Mesenchymal stem cell (in vitro differentiated cells and primary cell): ENCODE data around the gene MLXIP.

Experiments used
- DNase-seq: peaks from one replicate; pipeline ENCODE4 v3.0.0-alpha.2; 2013
- H2AFZ ChIP-seq: one replicate; pipeline ENCODE4 v1.6.1; 2013; ENCODE audit warnings: low read depth, mild to moderate bottlenecking, control low read depth, inconsistent platforms, low read length, moderate library complexity
- H2AK5ac ChIP-seq: 2 replicates; pipeline ENCODE4 v1.6.1; 2013; ENCODE audit warnings: low read length, moderate library complexity, mild to moderate bottlenecking, inconsistent platforms; ENCODE audit not compliant: severe bottlenecking
- H2BK120ac ChIP-seq: one replicate; pipeline ENCODE4 v1.6.1; 2013; ENCODE audit warnings: low read depth, mild to moderate bottlenecking, inconsistent platforms, low read length, moderate library complexity
- H2BK12ac ChIP-seq, 2 experiments: one replicate each; pipeline ENCODE4 v1.6.1; 2013; ENCODE audit warnings: inconsistent platforms in 2 of 2, low read length in 2 of 2, mild to moderate bottlenecking in 2 of 2, moderate library complexity in 2 of 2, control low read depth in 1 of 2
- H2BK15ac ChIP-seq: one replicate; pipeline ENCODE4 v1.6.1; 2013; ENCODE audit warnings: mild to moderate bottlenecking, low read depth, inconsistent platforms; ENCODE audit not compliant: poor library complexity, severe bottlenecking
- H2BK5ac ChIP-seq: 2 replicates; pipeline ENCODE4 v1.6.1; 2013; ENCODE audit warnings: low read depth, mild to moderate bottlenecking, low read length, control low read depth, inconsistent platforms; ENCODE audit not compliant: poor library complexity, severe bottlenecking
- H3K14ac ChIP-seq, 2 experiments: one replicate each; pipeline ENCODE4 v1.6.1; 2013; ENCODE audit warnings: inconsistent platforms in 2 of 2, low read length in 2 of 2, control low read depth in 1 of 2, mild to moderate bottlenecking in 1 of 2, moderate library complexity in 1 of 2
- H3K18ac ChIP-seq, 2 experiments: one replicate each; pipeline ENCODE4 v1.6.1; 2013; ENCODE audit warnings: inconsistent platforms in 2 of 2, low read length in 2 of 2, control low read depth in 1 of 2, low read depth in 1 of 2, mild to moderate bottlenecking in 1 of 2
- H3K23ac ChIP-seq, 2 experiments: one replicate each; pipeline ENCODE4 v1.6.1; 2013; ENCODE audit warnings: inconsistent platforms in 2 of 2, low read length in 2 of 2, mild to moderate bottlenecking in 2 of 2, moderate library complexity in 2 of 2, control low read depth in 1 of 2
- H3K27ac ChIP-seq: 2 replicates; pipeline ENCODE4 v1.5.1; 2013; ENCODE audit warnings: mild to moderate bottlenecking, moderate library complexity, low read length, control low read depth, inconsistent platforms; ENCODE audit not compliant: poor library complexity, severe bottlenecking
- H3K27me3 ChIP-seq, 2 experiments: 2 replicates each; pipeline versions ENCODE4 v1.6.1 to v1.7.0; 2013; ENCODE audit warnings: low read length in 2 of 2, mild to moderate bottlenecking in 2 of 2, moderate library complexity in 2 of 2, control low read depth in 1 of 2, inconsistent platforms in 1 of 2; ENCODE audit not compliant: control insufficient read depth in 1 of 2, insufficient read depth in 1 of 2
- H3K36me3 ChIP-seq, 2 experiments: 2 replicates each; pipeline versions ENCODE4 v1.6.1 to v1.7.0; 2013; ENCODE audit warnings: low read length in 2 of 2, control low read depth in 1 of 2, inconsistent platforms in 1 of 2, low read depth in 1 of 2, mild to moderate bottlenecking in 1 of 2; ENCODE audit not compliant: insufficient read depth in 2 of 2, control insufficient read depth in 1 of 2
- H3K4ac ChIP-seq, 2 experiments: one replicate each; pipeline ENCODE4 v1.6.1; 2013; ENCODE audit warnings: inconsistent platforms in 2 of 2, low read length in 2 of 2, mild to moderate bottlenecking in 2 of 2, moderate library complexity in 2 of 2, control low read depth in 1 of 2, low read depth in 1 of 2
- H3K4me1 ChIP-seq: 2 replicates; pipeline ENCODE4 v1.6.1; 2013; ENCODE audit warnings: low read depth, low read length, control low read depth; ENCODE audit not compliant: control insufficient read depth, insufficient read depth
- H3K4me2 ChIP-seq: 2 replicates; pipeline ENCODE4 v1.6.1; 2013; ENCODE audit warnings: low read length, mild to moderate bottlenecking, inconsistent platforms; ENCODE audit not compliant: poor library complexity, severe bottlenecking
- H3K4me3 ChIP-seq, 2 experiments: 2 replicates each; pipeline versions ENCODE4 v1.5.1 to v1.7.0; 2013; ENCODE audit warnings: low read length in 2 of 2, mild to moderate bottlenecking in 2 of 2, control low read depth in 1 of 2, low read depth in 1 of 2; ENCODE audit not compliant: insufficient read depth in 1 of 2
- H3K79me1 ChIP-seq: replicated peaks from 2 replicates; pipeline ENCODE4 v1.6.1; 2013; ENCODE audit warnings: mild to moderate bottlenecking, control low read depth, low read length, inconsistent platforms; ENCODE audit not compliant: poor library complexity, severe bottlenecking
- H3K9ac ChIP-seq: 2 replicates; pipeline ENCODE4 v1.7.0; 2013; ENCODE audit warnings: mild to moderate bottlenecking, low read length, moderate library complexity
- H3K9me3 ChIP-seq: 2 replicates; pipeline ENCODE4 v1.7.0; 2013; ENCODE audit warnings: mild to moderate bottlenecking, low read length; ENCODE audit not compliant: control insufficient read depth
- H4K8ac ChIP-seq: one replicate; pipeline ENCODE4 v1.6.1; 2013; ENCODE audit warnings: inconsistent platforms, mild to moderate bottlenecking, low read length, moderate library complexity
- H4K91ac ChIP-seq: one replicate; pipeline ENCODE4 v1.6.1; 2013; ENCODE audit warnings: mild to moderate bottlenecking, low read length, inconsistent platforms
- whole genome bisulfite sequencing: methylation state at CpG from one replicate; pipeline ENCODE4 v1.1.7; 2013; ENCODE audit warnings: mixed read lengths; 5-methylcytosine and 5-hydroxymethylcytosine counted together

The MLXIP gene

GRCh38 chr12:122030424-122031035 is 48.0 kb upstream of the MLXIP start:
- H2BK120ac ChIP-seq: no peak overlapping the region
- no peaks in the 10 kb centered on the region for H3K27me3 ChIP-seq
- peaks cover 0 to 21% of the 10 kb centered on the region in 2 experiments for H3K36me3 ChIP-seq
- peaks cover 34% of the 10 kb centered on the region for H3K4me1 ChIP-seq
- H2BK12ac ChIP-seq: no peak overlapping the region
- H3K9me3 ChIP-seq: no peaks in the 10 kb centered on the region
- H2BK5ac ChIP-seq: no peak overlapping the region
- H3K4ac ChIP-seq: no peak overlapping the region
- peaks cover 59% of the 10 kb centered on the region for H3K79me1 ChIP-seq
- no peak overlapping the region for H3K23ac ChIP-seq
- H3K9ac ChIP-seq: no peak overlapping the region
- no peak overlapping the region for H3K18ac ChIP-seq
- WGBS: 96% methylated on average over 13 of the region's 13 CpGs
- no peak overlapping the region for H2AK5ac ChIP-seq
- H4K8ac ChIP-seq: no peak overlapping the region
- H2AFZ ChIP-seq: no peak overlapping the region
- H2BK15ac ChIP-seq: no peak overlapping the region
- H4K91ac ChIP-seq: no peak overlapping the region
- H3K14ac ChIP-seq: no peak overlapping the region
- no peak overlapping the region for H3K4me2 ChIP-seq
- no peak overlapping the region for H3K4me3 ChIP-seq
- H3K27ac ChIP-seq: no peak overlapping the region
- no peak for DNase-seq

DNA sequence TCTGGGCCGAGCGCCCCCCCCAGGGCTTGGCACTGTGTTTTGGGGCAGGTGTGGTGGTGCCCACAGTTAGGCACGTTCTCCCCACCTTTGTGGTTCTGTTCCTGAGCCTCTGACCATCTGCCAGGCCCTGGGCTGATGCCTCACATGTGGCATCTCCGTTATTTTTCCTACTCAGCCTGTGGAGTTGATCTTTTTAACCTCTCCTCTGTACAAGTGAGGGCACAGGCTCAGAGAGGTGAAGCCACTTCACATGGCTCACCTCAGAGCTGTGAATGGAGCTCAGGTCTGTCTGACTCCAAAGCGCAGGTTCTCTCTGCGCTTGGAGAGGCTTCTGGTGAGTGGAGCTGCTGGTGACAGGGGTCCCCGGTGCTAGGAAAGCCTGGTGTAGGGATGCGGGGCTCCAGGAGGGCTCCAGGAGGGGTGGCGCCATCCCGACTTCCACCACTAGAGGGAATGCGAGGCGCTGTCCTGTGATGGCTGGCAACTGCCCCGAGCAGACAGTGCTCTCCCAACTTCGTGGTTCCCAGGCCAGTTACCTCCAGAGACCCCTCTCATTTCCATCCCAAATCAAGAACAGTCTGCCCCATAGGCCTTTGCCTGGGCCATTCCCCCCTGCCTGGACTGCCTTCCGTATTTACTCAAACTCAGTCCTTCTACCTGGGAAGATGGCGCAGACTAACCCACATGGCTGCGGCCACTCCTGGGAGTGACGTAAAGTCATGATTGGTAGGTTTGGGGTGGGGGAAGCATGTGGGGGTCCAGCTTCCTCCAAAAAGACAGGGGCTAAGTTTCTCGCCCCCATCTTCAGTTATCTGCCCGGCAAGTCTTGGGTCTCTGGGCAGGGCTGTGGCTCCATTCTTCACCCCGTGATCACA is 47.0 kb upstream of the MLXIP start:
- H3K4me1 ChIP-seq: peaks cover 29% of the 10 kb centered on the region
- H4K8ac ChIP-seq: no peak overlapping the region
- WGBS: 71% methylated on average over 20 of the region's 21 CpGs
- peaks cover 0 to 31% of the 10 kb centered on the region in 2 experiments for H3K36me3 ChIP-seq
- no peak overlapping the region for H3K18ac ChIP-seq
- no peak overlapping the region for H3K4me3 ChIP-seq
- no peak overlapping the region for H3K23ac ChIP-seq
- H3K27ac ChIP-seq: no peak overlapping the region
- no peak overlapping the region for H2BK5ac ChIP-seq
- peak overlapping the region; percentile 60 for H2AK5ac ChIP-seq
- peak; percentile 44 for DNase-seq
- peaks cover 60% of the 10 kb centered on the region for H3K79me1 ChIP-seq
- H3K4me2 ChIP-seq: no peak overlapping the region
- no peak overlapping the region for H2BK15ac ChIP-seq
- H3K14ac ChIP-seq: no peak overlapping the region
- H2BK12ac ChIP-seq: no peak overlapping the region
- no peak overlapping the region for H2AFZ ChIP-seq
- H3K9ac ChIP-seq: no peak overlapping the region
- no peaks in the 10 kb centered on the region for H3K9me3 ChIP-seq
- no peak overlapping the region for H4K91ac ChIP-seq
- H3K27me3 ChIP-seq: no peaks in the 10 kb centered on the region
- no peak overlapping the region for H3K4ac ChIP-seq
- H2BK120ac ChIP-seq: no peak overlapping the region

DNA sequence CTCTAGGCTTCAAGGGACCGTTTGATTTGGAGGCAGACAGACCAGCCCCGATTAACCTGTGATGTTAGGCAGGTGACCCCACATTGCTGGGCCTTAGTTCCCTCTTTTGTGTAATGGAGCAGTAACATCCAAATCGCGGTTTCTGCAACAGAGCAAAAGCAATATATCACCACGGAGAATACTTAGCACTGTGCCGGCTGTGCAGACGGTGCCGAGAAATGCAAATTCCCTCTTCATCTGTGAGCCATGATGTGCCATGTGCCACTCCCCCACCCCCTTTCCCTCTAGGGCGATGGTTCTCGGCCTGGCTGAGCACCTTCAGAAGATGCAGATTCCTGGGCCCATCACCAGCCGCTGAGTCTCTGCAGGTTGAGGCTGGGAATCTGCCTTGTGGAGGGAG is 46.0 kb upstream of the MLXIP start:
- no peak overlapping the region for H3K18ac ChIP-seq
- H2BK5ac ChIP-seq: no peak overlapping the region
- H3K36me3 ChIP-seq: peaks cover 0 to 39% of the 10 kb centered on the region in 2 experiments
- H2AFZ ChIP-seq: no peak overlapping the region
- no peak overlapping the region for H3K4me2 ChIP-seq
- H3K9me3 ChIP-seq: no peaks in the 10 kb centered on the region
- H3K79me1 ChIP-seq: peaks cover 58% of the 10 kb centered on the region
- H3K27ac ChIP-seq: no peak overlapping the region
- H2AK5ac ChIP-seq: peak overlapping the region; percentile 42
- H2BK12ac ChIP-seq: no peak overlapping the region
- H3K14ac ChIP-seq: no peak overlapping the region
- WGBS: 97% methylated on average over 8 of the region's 11 CpGs
- H3K27me3 ChIP-seq: no peaks in the 10 kb centered on the region
- no peak overlapping the region for H3K4ac ChIP-seq
- H4K91ac ChIP-seq: no peak overlapping the region
- no peak for DNase-seq
- H3K23ac ChIP-seq: no peak overlapping the region
- no peak overlapping the region for H3K4me3 ChIP-seq
- H4K8ac ChIP-seq: no peak overlapping the region
- H2BK120ac ChIP-seq: no peak overlapping the region
- H3K9ac ChIP-seq: no peak overlapping the region
- no peak overlapping the region for H2BK15ac ChIP-seq
- H3K4me1 ChIP-seq: peaks cover 27% of the 10 kb centered on the region

DNA sequence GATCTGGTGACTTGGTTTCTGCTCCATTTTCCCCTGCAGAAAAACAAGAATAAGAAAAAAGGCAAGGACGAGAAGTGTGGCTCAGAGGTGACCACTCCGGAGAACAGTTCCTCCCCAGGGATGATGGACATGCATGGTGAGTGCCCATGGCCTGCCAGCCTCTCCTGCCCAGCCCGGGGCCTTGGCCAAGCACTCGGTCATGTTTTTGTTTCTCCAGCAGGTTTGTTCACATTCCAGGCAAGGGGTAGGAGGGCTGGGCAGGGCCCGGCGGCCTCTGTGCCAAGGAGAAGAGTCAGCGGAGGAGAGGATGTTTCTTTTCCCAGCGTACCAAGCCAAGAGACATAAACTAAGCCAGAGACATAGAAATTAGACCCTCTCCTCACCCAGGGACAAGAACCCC is 43.3 kb upstream of the MLXIP start:
- H3K36me3 ChIP-seq: peaks cover 0 to 38% of the 10 kb centered on the region in 2 experiments
- no peak overlapping the region for H3K4me2 ChIP-seq
- H2BK5ac ChIP-seq: no peak overlapping the region
- no peak overlapping the region for H2BK120ac ChIP-seq
- H3K18ac ChIP-seq: no peak overlapping the region
- H3K9me3 ChIP-seq: no peaks in the 10 kb centered on the region
- no peak overlapping the region for H2BK12ac ChIP-seq
- H3K27ac ChIP-seq: no peak overlapping the region
- no peaks in the 10 kb centered on the region for H3K27me3 ChIP-seq
- no peak overlapping the region for H4K8ac ChIP-seq
- no peak overlapping the region for H3K4ac ChIP-seq
- no peak overlapping the region for H2AK5ac ChIP-seq
- no peak for DNase-seq
- WGBS: 97% methylated on average over 8 of the region's 8 CpGs
- H2BK15ac ChIP-seq: no peak overlapping the region
- H3K79me1 ChIP-seq: peaks cover 43% of the 10 kb centered on the region
- no peak overlapping the region for H3K9ac ChIP-seq
- H3K4me3 ChIP-seq: no peak overlapping the region
- no peak overlapping the region for H2AFZ ChIP-seq
- no peak overlapping the region for H3K14ac ChIP-seq
- no peak overlapping the region for H4K91ac ChIP-seq
- H3K23ac ChIP-seq: no peak overlapping the region
- peaks cover 12% of the 10 kb centered on the region for H3K4me1 ChIP-seq
